Hematopoietic multipotent progenitor cell (in vitro differentiated cells): ENCODE results near the gene ROBO4. TPM values are rescaled to one million over a fixed set of nuclear protein-coding genes. Genes with fewer than 3 reads are reported as not detected.

Source experiments
- DNase-seq, 3 donors: peaks; one replicate each; pipeline ENCODE4 v3.0.0-alpha.2; 2011 to 2015; ENCODE audit warnings: low read depth in 2 of 3, low spot score in 2 of 3
- total RNA-seq: library from RNA; depleted of rRNA; stranded (reverse); fragments of >200 nt; gene quantifications from one replicate; pipeline ENCODE4 v1.2.3, GENCODE V29; 2012

The ROBO4 gene
- total RNA-seq, 1 donor, result 93.7 TPM

GRCh38 chr11:124919898-124920297 lies 22.2 kb upstream of the ROBO4 start:
- no peak for DNase-seq

GRCh38 chr11:124918950-124919349 lies 21.3 kb upstream of the ROBO4 start, which contains the start of gene HEPN1:
Gene HEPN1 (plus strand): TSS chr11:124919250.
- no peak for DNase-seq

GRCh38 chr11:124917115-124917637 lies 19.5 kb upstream of the ROBO4 start:
- DNase-seq, result no peak

GRCh38 chr11:124916370-124916710 lies 18.7 kb upstream of the ROBO4 start:
- DNase-seq, result no peak

GRCh38 chr11:124915541-124916369 lies 18.1 kb upstream of the ROBO4 start:
- no peak for DNase-seq

GRCh38 chr11:124902616-124903015 lies 5.0 kb upstream of the ROBO4 start:
- DNase-seq, result no peak

GRCh38 chr11:124900464-124900863 lies 2.8 kb upstream of the ROBO4 start:
- DNase-seq, result no peak

GRCh38 chr11:124899383-124900145 lies 1.9 kb upstream of the ROBO4 start:
- DNase-seq, result no peak

- DNase-seq, result no peak
Observed at GRCh38 chr11:124898711-124899110, 1.0 kb upstream of the ROBO4 start.

- peak in 1 of 3 donors; percentile 16 for DNase-seq
Observed at GRCh38 chr11:124898263-124898680, 607 bp upstream of the ROBO4 start.

- DNase-seq, result no peak
Observed at GRCh38 chr11:124896821-124897391, 759 bp downstream of the ROBO4 start.

GRCh38 chr11:124896071-124896750 lies 1.5 kb downstream of the ROBO4 start:
- DNase-seq, result no peak

GRCh38 chr11:124895471-124895971 lies 2.1 kb downstream of the ROBO4 start:
- DNase-seq, result no peak

- no peak for DNase-seq
Observed at GRCh38 chr11:124894606-124895430, 2.8 kb downstream of the ROBO4 start.

- DNase-seq, result no peak
Observed at GRCh38 chr11:124893781-124894401, 3.8 kb downstream of the ROBO4 start.

GRCh38 chr11:124892750-124893454 lies 4.8 kb downstream of the ROBO4 start:
- peak in 2 of 3 donors; percentile 59 to 72 for DNase-seq

- no peak for DNase-seq
Observed at GRCh38 chr11:124892146-124892545, 5.5 kb downstream of the ROBO4 start.

GRCh38 chr11:124891373-124891861 lies 6.2 kb downstream of the ROBO4 start:
- DNase-seq, result no peak
